Stimulated activated CD4-positive, alpha-beta T cell treated with anti-CD3 and anti-CD28 coated beads, Interleukin-2, amount 100 ng/mL, for 24 hours (primary cell): Measurements from ENCODE around the gene POLR2C.
A peak's percentile ranks its signal among the peaks of the same experiment; 100 is the strongest.

ENCODE experiments used
- DNase-seq, 2 donors: peaks; one replicate each; pipeline ENCODE4 v3.0.0-alpha.2; 2020

The POLR2C gene

GRCh38 chr16:57452021-57452420 is 10.5 kb upstream of the POLR2C start:
- DNase-seq, result no peak

- peak in 1 of 2 donors; percentile 27 for DNase-seq
Observed at GRCh38 chr16:57462978-57463362, 491 bp downstream of the POLR2C start.

- DNase-seq, result no peak
Observed at GRCh38 chr16:57464523-57464922, 2.0 kb downstream of the POLR2C start.

- no peak for DNase-seq
Observed at GRCh38 chr16:57468346-57468745, 5.9 kb downstream of the POLR2C start.

- no peak for DNase-seq
Observed at GRCh38 chr16:57469046-57469445, 6.6 kb downstream of the POLR2C start.

GRCh38 chr16:57469917-57470470 is 7.5 kb downstream of the POLR2C start:
- DNase-seq, result no peak

- DNase-seq, result no peak
Observed at GRCh38 chr16:57470711-57471110, 8.2 kb downstream of the POLR2C start.

- DNase-seq, result no peak
Observed at GRCh38 chr16:57471209-57471608, 8.7 kb downstream of the POLR2C start.

GRCh38 chr16:57471852-57472664 is 9.6 kb downstream of the POLR2C start:
- DNase-seq, result no peak

GRCh38 chr16:57472665-57473060 is 10.2 kb downstream of the POLR2C start:
- no peak for DNase-seq

- DNase-seq, result no peak
Observed at GRCh38 chr16:57473176-57473840, 10.8 kb downstream of the POLR2C start.

GRCh38 chr16:57473906-57474305 is 11.4 kb downstream of the POLR2C start:
- DNase-seq, result no peak

GRCh38 chr16:57474671-57475661 is 12.5 kb downstream of the POLR2C start:
- DNase-seq, result no peak

GRCh38 chr16:57475711-57476339 is 13.3 kb downstream of the POLR2C start:
- DNase-seq, result peak; percentile 68 to 83

- no peak for DNase-seq
Observed at GRCh38 chr16:57476546-57477410, 14.3 kb downstream of the POLR2C start.

- no peak for DNase-seq
Observed at GRCh38 chr16:57477531-57478202, 15.2 kb downstream of the POLR2C start.

- no peak for DNase-seq
Observed at GRCh38 chr16:57478396-57479204, 16.1 kb downstream of the POLR2C start.

- no peak for DNase-seq
Observed at GRCh38 chr16:57479205-57479975, 16.9 kb downstream of the POLR2C start.
